ENCODE measurements around the gene NKX2-1.

Gene NKX2-1

DNA sequence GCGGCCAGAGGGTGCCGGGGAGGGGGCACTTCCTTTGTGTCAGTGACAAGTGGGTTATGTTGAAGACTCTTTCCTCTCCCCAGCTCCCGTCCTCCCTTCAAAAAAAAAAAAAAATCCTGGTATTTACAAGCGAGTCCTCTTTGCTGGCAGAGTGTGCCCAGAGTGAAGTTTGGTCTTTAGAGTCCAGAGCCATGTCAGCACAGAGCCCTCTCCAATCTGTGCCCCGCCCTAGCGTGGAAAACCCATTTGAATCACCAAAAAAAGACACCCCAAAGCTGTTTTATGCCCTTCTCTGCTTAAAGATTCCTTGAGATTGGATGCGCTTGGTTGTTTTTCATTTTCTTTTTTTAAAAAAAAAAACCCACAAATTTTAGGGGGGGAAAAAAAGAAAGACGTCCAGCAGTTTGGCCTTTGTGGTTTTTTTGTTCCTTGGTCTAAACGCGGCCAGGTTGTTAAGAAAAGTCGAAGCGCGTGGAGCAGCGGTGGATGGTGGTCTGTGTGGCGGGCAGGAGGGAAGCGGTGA lies 3.3 kb downstream of the NKX2-1 start:
- TF ChIP-seq, protein P1, sequence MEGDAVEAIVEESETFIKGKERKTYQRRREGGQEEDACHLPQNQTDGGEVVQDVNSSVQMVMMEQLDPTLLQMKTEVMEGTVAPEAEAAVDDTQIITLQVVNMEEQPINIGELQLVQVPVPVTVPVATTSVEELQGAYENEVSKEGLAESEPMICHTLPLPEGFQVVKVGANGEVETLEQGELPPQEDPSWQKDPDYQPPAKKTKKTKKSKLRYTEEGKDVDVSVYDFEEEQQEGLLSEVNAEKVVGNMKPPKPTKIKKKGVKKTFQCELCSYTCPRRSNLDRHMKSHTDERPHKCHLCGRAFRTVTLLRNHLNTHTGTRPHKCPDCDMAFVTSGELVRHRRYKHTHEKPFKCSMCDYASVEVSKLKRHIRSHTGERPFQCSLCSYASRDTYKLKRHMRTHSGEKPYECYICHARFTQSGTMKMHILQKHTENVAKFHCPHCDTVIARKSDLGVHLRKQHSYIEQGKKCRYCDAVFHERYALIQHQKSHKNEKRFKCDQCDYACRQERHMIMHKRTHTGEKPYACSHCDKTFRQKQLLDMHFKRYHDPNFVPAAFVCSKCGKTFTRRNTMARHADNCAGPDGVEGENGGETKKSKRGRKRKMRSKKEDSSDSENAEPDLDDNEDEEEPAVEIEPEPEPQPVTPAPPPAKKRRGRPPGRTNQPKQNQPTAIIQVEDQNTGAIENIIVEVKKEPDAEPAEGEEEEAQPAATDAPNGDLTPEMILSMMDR (conservative IDR thresholded peaks at IDR 0.05; ENCODE audit: low read depth, low read length): no peak
- H3K4me3 ChIP-seq (ENCODE audit: low read depth, low read length): no peak overlapping the region
- no peak for DNase-seq (ENCODE audit: low read depth)

DNA sequence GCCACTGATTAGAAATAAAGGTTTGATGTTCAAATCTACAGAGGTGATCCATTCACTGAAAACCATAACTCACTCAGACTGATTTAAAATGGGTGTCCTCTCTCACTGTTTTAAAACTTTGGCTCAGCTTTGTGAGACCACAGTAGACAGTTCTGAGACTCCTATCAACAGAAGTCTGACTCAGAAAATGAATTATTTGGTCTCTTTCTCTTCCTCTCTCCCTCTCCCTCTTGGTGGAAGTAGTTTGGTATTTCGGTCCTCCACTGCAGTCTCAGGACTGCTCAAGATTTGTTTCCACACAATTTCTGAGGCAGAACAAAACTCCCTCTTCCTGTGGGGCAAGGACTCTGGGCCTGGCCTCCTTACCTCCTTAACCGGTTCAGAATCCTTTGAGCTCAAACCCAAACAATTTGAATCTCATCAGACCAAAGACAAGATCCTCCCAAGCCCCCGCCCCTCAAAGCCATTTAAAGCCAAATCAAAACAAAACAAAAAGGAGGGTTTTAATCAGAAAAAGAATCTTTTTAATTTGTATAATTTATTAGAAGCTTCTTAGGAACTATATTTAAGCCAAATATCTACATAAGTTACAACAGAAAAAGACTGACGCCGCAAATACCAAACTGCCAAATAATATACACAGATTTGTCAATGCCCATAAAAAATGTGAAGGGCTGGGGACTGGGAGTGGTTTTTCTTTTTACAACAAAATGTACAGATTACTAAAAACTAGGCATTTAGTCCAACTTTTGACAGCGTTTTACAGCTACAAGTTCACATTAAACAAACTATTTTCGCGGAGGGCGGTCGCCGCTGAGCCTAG lies 3.9 kb downstream of the NKX2-1 start:
- DNase-seq (ENCODE audit: low read depth): no peak
- no peak overlapping the region for H3K4me3 ChIP-seq (ENCODE audit: low read depth, low read length)
- TF ChIP-seq, protein P1 (conservative IDR thresholded peaks at IDR 0.05; ENCODE audit: low read depth, low read length): no peak

DNA sequence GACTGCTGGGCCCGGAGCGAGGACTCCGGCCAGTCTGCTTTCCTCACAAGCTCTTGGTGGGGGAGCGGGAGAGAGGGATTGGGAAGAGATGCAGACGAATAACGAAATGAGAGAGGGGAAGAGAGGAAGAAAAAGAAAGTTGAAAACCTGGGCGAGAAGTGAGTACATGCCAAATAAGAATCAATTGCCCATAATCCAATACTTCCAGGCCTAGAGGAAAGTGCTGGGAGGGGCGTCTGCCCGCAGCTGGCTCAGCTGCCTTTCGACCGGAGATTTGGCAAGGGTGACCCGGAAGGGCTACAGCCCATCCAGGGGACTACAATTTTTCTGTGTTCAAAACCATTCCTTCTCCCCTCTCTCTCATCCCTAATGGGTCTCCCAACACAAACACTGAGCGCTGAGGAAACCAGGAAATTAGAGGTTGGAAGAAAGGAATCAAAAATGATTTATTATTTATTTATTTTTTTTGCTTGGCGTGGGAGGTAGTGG lies 4.9 kb downstream of the NKX2-1 start:
- TF ChIP-seq, protein P1 (conservative IDR thresholded peaks at IDR 0.05; ENCODE audit: low read depth, low read length): no peak
- H3K4me3 ChIP-seq (ENCODE audit: low read depth, low read length): no peak overlapping the region
- no peak for DNase-seq (ENCODE audit: low read depth)

DNA sequence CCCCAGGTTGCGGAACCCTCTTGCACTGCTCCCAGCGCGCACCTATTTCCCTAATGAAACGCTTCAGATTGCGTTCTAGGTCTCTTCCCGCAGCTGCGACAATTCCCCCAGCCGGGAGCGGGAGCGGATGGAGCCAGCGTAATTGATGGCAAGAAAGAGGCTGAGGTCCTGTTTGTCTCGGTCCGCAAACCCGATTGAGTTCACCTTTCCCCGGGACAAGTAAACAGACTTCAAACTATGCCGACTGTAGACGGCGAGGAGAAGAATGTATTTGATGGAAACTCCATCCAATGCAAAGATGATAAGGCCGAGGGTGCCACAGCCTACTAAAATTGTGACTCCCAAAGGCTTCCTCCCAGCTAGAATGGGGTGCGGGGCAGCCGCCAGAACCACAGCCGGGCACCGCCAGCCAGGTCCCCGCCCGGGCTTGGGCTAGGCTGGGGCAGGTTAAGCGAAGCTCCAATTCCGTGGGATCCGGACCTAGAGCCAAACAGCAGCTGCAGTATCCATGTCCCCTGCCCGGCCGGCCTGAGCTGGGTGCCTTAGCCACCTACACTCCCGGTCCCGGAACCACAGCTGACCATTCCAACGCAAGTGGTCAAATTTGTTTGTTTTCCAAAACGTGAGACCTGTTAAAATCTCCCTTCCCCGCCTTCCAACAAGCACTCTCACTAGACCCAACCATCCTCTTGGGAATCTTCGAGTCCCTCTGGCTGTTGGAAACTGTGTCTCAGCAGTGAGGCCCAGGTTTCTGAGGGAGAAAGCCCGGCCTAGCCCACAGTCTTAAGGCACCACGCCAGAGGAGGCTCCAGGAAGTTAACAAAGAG lies 5.5 kb downstream of the NKX2-1 start:
- TF ChIP-seq, protein P1 (conservative IDR thresholded peaks at IDR 0.05; ENCODE audit: low read depth, low read length): no peak

DNA sequence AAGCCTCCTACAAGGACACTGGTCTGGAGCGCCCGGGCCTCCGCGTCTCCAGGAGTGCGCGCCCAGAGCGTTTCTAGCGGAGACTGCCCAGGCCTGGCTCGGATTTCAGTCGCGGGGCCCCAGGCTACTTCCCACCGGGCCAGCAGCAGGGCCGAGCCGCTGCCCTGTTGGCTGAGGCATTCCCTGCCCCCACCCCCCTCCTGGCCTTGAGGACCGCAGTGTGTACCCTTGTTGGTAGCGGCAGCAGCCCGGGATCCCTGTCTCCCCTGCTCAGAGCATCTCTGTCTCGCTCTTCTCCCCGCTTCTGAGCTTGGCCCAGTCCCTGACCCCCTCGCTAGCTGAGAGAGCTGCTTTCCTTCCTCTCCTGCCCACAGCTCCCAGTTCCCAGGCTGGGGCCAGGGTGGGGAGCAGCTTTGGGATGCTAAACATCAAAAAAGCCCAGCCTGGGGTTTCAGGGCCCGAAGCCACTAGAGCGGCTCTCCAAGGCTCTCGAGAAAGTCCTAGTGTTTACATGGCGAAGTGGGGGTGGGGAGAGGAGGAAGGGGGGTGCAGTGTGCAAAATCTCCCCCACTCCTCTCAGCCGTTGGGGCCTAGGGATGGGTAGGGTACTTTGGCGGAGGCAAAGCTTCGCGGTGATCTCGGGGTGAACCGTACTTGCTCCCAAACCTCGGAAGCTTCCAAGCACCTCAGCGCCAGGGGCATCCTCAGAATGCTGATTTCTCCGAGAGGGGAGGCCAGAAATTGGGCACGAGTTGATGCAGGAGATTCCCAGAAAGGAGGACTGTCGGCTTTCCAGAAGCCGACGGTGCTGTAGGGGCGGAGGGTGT lies 6.4 kb downstream of the NKX2-1 start:
- H3K4me3 ChIP-seq (ENCODE audit: low read depth, low read length): no peak overlapping the region
- DNase-seq (ENCODE audit: low read depth): no peak
- TF ChIP-seq, protein P1 (conservative IDR thresholded peaks at IDR 0.05; ENCODE audit: low read depth, low read length): no peak

More for the DNA sequence above, 5.5 kb downstream of the NKX2-1 start:
- no peak overlapping the region for H3K4me3 ChIP-seq (ENCODE audit: low read depth, low read length)
- no peak for DNase-seq (ENCODE audit: low read depth)

DNA sequence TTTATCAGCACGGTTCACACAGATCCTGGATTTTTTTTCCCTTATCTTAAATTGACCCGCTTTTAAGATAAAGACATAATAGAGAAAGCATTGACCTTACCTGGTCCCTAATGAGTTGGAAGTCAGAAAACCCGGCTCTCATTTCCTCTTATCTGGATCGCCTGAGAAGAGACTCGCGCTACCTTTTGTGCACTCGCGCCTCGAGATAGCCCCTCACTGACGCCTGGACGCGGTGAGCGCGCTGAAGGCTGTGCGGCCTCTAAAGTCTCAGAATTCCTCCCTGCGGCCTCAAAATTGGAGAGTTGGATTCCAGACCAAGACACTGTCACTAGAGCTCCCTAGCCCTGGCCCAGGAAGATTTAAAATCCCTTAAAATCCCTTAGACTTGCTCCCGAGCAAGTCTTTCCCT lies 7.0 kb downstream of the NKX2-1 start:
- no peak overlapping the region for H3K4me3 ChIP-seq (ENCODE audit: low read depth, low read length)
- DNase-seq (ENCODE audit: low read depth): no peak
- TF ChIP-seq, protein P1 (conservative IDR thresholded peaks at IDR 0.05; ENCODE audit: low read depth, low read length): no peak
